Inferior parietal cortex (tissue), 1 donor: Measurements from ENCODE around the gene CSF3.

Source experiments
- DNase-seq: peaks from one replicate; pipeline ENCODE4 v3.0.0-alpha.2; 2016; ENCODE audit errors: extremely low spot score

CSF3 gene

DNA sequence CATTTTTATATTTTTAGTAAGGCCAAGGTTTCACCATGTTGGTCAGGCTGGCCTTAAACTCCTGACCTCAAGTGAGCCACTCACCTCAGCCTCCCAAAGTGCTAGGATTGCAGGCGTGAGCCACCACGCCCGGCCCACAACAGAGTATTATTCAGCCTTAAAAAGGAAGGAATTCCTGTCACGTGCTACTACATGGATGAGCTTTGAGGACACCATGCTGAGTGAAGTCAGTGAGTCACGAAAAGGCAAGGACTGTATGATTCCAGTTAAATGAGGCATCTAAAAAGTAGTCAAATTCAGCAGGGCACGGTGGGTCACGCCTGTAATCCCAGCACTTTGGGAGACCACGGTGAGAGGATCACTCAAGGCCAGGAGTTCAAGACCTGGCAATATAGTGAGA is 9.7 kb downstream of the CSF3 start:
- no peak for DNase-seq

DNA sequence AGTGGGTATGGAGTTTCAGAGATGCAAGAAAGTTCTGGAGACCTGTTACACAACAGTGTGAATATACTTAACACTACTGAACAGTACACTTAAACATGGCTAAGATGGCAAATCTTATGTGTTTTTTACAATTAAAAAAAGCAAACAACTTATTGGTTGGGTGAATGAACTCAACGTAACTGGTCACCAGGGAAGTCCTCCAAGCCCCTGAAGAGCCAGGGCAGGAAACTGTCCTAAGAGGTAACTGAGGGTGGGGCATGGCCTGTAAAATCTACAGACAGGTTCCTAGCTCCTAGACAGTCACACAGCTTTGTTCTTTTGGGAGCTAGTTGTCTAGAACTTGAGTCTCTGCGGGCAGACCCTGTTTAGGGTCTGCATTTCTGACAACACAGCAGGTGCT is 10.3 kb downstream of the CSF3 start:
- DNase-seq, result no peak

DNA sequence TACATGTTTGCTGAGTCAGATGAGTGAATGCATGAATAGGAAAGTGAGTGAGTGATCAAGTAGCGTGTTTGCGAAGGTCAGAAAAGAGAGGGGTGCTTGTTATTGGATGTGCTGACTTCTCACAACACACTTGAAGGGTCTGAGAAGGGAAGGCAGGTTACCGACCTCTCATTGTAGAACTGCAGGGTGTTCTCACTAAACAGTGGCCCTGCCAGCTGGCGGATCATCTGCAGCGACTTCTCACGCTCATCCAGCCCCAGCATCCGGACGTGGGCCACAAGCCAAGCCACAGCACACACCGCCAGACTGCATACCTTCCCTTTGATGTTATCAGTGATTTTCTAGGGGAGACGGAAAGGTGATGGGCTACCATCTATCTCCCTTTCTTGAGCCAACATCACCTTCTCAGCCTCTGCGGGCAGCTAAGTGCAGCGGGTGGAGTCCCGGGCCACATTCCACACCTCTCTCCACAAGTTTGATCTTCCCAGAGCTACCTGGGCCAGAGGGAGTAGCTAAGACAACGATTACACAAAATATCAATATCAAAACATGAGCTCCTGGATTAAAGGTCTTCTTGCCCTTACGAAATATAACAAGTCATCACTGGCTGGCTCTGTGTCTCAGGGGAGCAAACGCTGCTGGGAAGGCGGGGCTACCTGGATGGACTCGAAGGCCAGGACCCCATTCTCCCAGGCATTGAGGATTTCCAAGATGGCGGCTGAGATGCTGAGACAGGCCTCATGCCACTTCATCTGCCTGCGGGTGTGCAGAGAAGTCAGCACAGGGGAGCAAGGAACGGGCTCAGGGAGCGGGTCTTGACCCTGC is 11.0 kb downstream of the CSF3 start:
- no peak for DNase-seq

DNA sequence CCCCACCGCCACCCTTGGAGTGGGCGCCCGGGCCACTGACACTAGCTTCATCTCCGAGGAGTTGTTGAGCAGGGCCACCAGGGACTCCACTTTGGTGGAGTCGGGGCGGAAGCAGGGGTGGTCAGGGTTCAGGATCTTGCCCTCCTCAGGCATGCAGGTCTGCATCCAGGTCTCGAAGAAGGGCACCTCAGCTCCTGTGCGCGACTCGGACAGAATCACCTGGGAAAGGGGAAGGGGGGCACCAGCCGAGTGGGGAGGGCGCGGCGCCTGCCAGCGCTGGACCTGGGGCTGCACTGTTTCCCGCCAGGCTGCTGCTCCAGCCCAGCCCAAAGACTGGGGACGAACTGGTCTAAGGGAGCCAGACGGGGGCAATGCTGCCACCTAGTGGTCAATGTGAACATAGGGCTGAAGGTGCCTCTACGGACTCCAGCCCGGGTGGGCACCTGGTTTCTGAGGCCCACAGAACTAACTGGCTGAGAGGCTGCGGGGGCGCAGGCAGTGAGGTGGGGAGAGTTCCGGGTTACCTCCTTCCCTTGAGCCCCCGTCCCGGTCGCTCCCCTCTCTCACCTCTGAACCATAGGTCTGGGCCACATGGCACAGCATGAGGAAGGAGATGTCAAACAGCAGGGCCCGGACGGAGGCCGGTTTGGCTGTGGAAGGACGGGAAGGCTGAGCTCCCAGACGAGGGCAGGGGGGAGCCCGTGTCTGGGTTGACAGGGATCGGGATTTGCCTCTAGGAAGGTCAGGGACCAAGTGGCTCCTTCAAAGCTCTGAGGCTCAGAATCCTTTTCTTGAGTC is 11.8 kb downstream of the CSF3 start:
- DNase-seq, result peak; percentile 88

DNA sequence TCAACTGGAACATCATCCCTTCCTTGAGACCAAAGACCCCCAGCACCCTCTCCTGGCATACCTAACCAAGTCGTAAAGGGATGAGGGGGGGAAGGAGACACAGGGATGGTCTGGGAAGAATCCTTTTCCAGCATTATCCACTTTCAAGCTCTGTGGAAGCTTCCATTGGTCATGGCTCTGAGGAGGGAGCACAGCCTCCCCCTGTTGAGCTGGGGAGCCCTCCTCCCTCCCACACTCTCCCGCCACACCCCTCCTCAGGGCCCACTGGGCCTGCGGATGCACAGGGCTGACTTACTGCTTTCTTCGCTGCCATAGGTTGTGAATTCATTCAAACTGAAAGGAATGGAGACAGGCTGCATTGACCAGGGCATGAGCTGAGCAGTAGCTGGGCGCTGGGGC is 12.4 kb downstream of the CSF3 start:
- DNase-seq, result no peak

DNA sequence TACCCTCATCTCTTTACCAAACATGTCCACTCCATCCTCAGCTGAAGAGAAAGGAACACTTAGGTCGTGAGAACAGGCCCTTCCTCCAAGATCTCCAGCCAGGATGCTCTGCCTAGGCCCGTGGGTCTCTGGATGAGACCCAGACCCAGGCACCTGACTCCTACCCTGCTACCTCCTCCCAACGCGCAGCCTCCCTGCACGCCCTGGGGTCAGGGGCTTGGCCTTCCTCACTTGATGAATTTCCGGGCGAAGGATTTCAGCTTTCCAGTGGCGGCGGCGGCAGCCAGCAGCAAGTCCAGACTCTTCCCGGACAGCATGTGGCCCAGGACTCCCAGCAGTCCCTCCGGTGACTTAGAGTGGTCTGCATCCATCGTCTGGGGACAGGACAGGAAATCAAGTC is 13.4 kb downstream of the CSF3 start:
- no peak for DNase-seq

DNA sequence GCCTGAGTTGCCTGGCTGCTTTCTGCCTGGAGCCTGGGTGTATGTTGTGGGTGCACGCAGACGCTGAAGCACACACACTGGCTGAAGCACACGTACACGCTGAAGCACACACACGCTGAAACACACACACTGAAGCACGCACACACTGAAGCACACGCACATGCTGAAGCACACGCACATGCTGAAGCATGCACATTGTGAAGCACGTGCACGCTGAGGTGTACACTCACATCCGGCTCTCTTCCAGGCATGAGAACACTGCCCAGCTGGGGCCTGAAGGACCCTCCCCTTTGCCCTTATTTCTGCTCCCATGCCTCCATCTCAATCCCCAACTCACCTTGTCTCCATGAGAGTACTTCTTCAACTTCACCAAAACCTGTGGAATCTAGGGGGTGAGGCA is 16.5 kb downstream of the CSF3 start:
- DNase-seq, result no peak

DNA sequence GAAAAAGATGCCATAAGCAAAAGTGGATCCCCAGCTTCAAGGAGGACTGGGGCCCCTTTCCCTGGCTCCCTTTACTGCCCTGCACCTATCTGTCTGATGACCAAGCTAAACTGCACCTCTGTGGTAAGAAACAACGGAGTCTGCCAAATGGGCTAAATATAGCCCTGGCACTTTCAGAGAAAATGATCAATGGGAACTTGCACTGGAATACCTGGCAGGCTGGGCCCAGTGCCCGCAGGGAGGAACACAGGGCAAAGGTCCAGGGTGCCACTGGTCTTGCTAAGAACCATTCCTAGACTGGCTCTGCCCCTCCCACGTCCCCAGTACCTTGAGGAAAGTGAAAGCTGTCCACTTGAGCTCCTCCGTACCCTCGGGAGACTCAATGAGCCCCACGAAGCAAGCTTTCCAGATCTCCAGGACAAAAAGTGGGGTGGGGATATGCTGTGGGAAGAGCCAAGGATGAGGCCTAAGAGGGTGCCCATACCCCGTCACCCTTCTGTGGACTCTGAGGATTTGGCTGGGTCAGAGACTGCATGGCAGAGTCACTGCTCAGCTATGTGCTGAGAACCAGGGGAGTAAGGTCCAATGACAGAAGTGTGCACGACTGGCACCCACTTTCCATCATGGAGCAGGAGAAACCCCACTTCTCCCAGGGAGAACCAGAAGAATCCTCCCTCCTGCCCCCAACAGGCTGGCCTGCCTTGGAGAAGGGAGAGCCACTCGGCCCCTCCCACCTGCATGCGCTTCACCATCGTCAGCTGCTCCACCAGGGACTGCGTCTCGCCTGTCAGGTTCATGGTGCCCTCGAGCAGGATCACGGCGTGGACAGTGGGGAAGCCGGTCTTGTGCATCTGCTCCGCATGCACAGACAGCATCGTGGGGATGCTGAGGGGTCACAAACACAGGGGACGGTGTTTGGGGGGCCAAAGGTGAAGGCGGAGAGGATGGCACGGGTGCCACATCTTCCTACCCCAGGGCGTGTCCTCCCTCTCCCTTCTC is 17.4 kb downstream of the CSF3 start:
- no peak for DNase-seq

DNA sequence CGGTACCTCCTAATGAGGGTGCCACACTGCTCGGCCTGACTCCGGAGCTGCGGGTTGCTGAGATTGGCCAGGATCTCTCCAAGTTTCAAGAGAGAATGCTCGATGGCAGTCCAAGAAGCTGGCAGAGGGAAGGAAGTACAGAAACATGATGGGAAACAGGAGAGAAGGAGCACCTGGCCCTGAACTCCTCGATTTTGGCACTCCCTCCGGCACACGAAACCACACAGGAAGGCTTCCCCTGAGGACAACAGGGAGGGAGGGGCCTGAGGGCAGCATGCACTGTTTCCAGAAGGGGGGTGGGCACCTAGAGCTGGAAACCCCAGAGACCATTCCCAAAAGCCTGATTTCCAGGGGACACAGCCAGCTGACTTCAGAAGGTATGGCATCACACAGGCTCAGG is 18.1 kb downstream of the CSF3 start:
- no peak for DNase-seq

DNA sequence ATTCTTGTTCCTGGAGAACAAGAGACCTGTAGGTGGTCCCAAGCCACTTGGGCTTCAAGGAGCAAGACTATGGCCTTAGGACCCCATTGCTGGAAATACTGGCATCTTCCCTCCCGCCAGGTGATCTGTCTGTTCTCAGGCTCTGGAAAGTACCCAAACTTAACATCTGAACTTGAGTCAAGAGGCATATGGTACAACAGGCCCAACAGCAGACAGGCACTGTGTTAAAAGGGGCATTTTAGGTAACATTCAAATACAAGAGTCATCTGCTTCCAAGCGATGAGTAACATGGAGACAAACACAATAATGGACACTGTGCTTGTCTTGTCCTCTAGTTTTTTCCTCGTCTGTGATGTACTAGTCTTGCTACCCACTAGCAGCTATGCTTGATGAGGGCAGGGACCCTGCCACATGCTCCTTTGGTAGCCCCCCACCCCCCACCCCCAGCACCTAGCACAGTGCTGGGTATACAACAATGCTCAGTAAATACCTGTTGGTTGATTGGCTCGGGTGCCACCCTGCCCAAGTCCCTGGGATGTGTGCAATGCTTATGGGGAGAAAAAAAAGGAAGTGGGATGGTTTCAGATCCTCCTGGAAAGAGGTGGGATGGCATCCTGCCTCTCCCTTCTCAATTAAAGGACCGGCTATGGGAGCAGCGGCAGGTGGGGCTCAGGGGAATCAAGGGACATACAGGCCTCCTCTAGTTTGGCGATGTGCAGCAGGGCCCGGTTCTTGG is 19.4 kb downstream of the CSF3 start:
- no peak for DNase-seq

DNA sequence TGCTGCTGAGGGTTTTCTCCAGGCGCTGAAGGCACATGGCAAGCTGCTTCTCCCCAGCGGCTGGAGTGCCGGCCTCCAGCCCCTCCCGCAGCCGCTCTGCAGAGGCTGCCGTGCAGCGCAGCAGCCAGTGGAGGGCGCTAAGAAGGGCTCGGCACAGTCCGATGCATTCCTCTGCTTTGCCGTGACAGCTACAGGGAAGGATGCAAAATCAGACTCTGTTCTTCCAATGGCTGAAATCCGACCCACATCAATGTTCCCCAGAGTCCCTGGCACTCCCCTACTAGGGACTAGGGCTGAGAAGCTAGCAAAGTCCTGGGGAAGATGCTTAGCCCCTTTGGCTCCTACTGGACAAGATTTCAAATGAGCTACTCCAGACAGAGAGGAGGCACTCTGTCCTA is 19.9 kb downstream of the CSF3 start:
- peak; percentile 55 for DNase-seq

DNA sequence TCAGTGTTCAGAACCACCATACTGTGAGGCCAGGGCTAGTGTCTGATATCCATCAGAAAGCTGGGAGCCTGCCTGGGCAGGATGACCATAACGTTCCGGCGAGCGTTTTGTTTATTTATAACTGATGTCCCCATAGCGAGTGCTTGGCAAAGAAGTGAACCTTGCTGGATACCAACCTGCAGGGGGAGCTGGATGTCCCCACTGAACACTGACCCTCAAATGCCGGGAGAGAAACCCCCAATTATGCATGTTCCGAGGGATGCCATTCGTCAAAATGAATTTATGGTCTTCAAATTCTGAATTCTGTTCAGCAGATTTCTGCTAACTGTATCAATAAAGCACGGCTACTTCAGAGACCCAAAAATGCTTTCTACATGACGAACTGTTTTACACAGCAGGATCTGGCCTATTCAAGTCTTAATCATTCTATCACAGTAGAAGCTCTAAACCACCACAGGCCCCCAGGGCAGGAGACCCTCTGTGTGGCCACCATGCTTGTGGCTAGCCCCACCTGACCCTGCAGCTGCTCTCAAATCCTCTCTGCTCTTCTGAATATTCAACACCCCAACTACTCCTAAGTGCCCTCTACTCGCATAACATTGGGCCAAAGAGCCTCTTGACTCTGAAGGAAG is 23.8 kb downstream of the CSF3 start:
- no peak for DNase-seq

DNA sequence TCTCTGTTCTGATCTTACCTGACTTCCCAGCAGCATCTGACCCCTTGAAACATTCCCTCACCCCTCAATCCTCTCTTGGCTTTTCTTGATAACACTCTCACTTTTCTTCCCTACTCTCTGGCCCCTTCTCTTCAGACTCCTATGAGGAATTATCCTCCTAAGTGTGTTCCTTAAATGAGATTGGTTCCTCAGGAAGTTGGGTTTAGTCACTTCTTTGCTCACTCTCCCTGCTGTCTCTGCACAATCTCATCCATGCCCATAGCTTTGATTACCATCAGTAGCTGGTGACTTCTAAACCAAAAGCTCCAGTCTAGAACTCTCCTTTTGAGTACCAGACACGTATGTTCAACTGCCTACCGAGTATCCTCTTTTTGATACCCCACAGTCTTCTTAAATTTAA is 26.0 kb downstream of the CSF3 start:
- DNase-seq, result no peak

DNA sequence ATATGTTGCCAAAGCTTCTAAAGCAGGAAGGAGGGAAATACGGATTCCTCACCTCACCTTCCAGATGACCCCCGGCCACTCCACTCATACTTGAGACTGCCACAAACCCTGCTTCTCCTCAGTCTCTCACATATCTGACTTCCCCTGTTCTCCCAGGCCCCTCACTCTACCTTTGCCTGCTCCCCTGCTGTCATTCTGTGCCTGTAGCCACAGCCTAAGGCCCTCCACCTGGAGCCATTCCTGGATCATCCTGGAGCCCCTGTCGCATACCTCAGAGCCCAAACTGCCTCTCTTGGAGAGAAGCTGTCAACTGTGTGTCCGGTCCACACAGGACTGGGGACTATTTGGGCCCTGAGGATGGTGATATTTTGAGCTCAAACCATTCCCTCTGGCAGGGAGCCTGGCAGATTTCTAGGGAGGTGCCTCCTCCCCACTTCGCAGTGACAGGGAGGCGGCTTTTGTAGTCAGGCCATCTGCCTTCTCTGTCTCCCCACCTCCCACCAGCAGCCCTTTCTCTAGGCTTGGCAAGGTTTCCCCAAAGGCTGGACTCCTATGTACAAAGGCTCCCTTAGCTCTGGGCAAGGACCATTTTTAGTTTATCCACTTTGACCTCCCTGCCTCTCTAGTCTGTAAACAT is 41.3 kb downstream of the CSF3 start:
- DNase-seq, result peak; percentile 56

DNA sequence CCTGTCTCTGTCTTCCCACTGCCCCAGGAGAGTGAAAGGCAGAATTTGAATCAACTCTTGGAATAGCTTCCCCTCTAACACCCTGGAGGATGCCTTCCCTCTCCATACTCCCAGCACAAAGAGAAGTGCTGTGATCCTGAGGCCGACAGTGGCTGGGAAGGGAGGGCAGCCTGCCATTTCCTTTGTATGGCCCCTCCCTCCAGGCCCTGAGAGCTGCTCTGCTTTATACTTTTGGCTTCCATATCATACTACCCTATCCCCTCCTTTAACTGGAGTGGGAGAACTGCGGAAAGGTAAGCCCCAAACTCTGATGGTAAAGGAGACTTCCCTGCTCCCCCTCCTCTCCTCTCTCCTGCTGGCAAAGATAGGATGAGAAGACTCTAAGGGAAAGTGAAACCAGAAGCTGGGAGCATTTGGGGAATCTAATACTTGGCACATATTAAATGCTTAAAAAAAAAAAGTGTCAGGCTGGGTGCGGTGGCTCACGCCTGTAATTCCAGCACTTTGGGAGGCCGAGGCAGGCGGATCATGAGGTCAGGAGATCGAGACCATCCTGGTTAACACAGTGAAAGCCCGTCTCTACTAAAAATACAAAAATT is 43.0 kb downstream of the CSF3 start:
- DNase-seq, result no peak

DNA sequence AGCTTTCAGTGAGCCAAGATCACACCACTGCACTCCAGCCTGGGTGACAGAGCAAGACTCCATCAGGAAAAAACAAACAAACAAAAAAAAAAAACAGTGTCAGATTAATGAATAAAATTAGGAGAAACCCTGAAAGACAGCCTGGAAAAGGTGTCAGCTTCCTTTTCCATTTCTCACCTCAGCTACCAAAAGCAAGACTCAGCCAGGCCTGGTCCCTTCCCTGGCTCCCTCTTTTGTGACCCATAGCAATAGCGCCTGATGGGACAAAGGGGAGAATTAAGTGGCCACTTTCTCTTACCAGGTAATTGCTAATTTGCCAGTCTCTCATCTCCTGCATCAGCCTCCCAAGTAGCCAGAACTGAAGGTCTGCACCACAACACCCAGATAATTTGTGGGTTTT is 43.6 kb downstream of the CSF3 start:
- no peak for DNase-seq

DNA sequence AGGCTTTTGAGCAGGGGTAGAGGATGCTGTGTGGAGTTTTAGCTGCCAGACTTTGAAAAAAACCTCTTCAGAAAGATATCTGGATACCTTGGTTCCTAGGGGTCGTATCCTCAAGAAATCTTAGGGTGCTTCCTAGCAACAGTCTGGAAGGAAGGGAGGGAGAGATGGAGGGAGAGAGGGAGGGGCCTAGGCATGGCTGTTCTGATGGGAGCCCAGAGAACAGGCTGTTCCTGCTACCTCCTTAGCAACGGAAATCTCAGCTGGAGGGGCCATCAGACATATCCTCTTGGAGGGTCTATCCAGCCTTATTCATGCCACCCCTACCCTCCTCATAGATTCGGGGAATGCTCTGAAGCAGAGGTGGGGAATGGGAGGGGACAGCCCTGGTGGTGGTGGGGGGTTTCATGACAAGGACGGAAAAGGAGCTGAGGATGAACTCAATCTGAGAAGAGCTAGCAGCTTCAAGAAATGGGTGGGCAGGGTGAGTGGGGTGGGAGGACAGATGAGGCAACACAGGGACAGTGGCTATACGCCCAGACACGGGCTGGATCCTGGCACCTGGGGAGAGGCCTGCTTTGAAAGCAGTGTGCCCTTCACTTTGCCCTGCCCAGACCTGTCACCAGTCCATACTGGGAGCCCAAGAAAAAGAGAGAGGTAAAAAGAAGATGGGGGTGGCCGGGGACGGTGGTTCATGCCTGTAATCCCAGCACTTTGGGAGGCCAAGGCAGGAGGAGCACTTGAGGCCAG is 44.7 kb downstream of the CSF3 start:
- DNase-seq, result peak; percentile 16

DNA sequence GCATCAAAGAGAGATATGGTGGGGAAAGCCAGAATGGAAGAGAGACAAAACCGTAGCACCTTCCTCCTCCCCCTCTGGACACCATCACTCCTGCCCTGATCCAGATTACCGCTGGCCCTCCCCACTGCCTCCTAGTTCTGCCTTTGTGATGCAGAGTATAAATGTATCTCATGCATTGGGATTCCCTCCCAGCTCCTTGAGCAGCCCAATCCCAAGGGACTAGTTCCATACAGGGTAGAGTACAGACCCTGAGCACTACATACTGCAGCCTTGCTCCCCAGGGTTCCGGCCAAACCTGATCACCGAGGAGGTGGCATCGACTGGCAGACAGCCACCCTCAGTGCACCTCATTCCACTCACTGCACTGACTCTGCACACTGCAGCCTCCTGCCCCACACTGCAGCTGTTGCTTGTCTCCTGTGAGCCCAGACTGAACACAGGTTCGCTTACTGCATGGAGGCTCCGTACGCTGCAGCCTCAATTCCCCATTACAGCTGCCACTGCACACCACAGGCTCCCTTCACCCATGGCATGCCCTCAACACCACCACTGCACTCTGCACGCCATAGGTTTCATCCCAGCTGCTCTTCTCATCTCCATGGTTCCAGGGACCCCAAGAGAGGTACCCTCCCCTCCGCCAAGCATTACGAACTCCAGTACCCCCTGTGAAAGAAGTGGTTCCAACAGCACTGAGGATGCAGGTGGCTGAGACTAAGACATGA is 45.8 kb downstream of the CSF3 start:
- peak; percentile 22 for DNase-seq
